D721Med (cell line): Measurements from ENCODE around the gene TSPAN32.
"Not testable (repeated sequence)": the region's sequence is repeated elsewhere in the genome, so short reads cannot be mapped to it uniquely, and the experiment has no call there.

Experiments used
- DNase-seq: peaks from one replicate; pipeline ENCODE4 v3.0.0; 2011; ENCODE audit warnings: low spot score; ENCODE audit not compliant: insufficient read length
- FAIRE-seq: peaks from 2 replicates; lab custom pipeline; 2011; peaks lifted over from hg19 to GRCh38; lab: Jason Lieb, UNC
- CTCF ChIP-seq: IDR thresholded peaks from 2 replicates; pipeline ENCODE4 v1.5.1; 2012; ENCODE audit warnings: mild to moderate bottlenecking, control low read depth; ENCODE audit not compliant: insufficient read depth; ENCODE audit errors: missing control alignments

The TSPAN32 gene

GRCh38 chr11:2351701-2352100, 49.9 kb downstream of the TSPAN32 start:
- DNase-seq (no peak), FAIRE-seq (no peak)
- no peak for TF ChIP-seq CTCF

- no peak for TF ChIP-seq CTCF
- FAIRE-seq (no peak), DNase-seq (no peak)
These were observed 50.6 kb downstream of the TSPAN32 start for GRCh38 chr11:2352420-2352819.

GRCh38 chr11:2355000-2355644, 53.3 kb downstream of the TSPAN32 start:
- FAIRE-seq, result no peak
- TF ChIP-seq CTCF, result no peak
- no peak for DNase-seq

- DNase-seq (no peak), FAIRE-seq (no peak)
- TF ChIP-seq CTCF, result no peak
These were observed 55.4 kb downstream of the TSPAN32 start for GRCh38 chr11:2357246-2357645.

- DNase-seq, FAIRE-seq: not testable (repeated sequence)
These were observed 55.8 kb downstream of the TSPAN32 start for GRCh38 chr11:2357651-2358050.

GRCh38 chr11:2358754-2359442, 57.1 kb downstream of the TSPAN32 start:
- DNase-seq, result no peak
- FAIRE-seq, result no peak
- no peak for TF ChIP-seq CTCF

- FAIRE-seq (no peak), DNase-seq (no peak)
- TF ChIP-seq CTCF, result no peak
These were observed 57.7 kb downstream of the TSPAN32 start for GRCh38 chr11:2359557-2359956.
